CD4-positive, alpha-beta T cell treated with Interleukin-4 for 4 hours (primary cell): Measurements from ENCODE around the gene ZKSCAN3.
"Not testable (repeated sequence)": the region's sequence is repeated elsewhere in the genome, so short reads cannot be mapped to it uniquely, and the experiment has no call there.

Experiments
- DNase-seq: peaks from one replicate; pipeline ENCODE4 v3.0.0-alpha.2; 2020

ZKSCAN3 gene

DNA sequence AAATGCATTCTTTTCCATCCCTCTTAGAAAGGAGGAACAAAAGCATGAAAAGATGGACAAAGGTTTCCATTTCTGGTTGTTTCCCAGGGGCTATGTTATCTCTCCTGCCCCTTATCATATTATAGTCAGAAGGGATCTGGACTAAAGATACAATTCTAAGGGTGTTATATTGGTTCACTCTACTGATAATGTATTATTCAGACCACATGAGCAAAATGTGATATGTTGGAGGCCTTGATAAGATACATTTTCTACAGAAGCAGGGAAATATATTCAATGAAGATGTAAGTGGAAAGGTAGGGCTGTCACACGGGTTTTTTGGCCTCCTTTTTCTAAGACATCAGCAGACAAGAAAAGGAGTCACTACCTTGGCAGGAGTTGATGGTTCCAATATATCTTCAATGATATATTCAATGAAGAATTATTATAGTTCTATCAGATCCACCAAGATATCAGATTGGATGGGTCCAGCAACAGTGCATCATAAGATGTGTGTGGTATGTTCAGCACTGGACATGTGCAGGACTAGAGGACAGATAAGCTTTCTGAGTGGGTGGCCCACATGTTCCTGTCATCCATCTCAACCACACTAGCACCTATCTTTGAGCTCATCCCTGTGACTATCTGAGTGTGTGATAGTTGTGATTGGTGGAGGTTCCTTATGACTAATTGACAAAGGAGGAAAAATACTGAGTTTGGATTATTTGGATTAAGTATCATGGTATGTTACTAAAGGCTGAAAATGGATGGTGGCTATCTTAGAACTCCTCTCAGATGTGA is 5.7 kb upstream of the ZKSCAN3 start:
- no peak for DNase-seq

GRCh38 chr6:28345201-28345600 is 4.5 kb upstream of the ZKSCAN3 start:
- DNase-seq: no peak

- no peak for DNase-seq
These were observed 2.6 kb upstream of the ZKSCAN3 start for GRCh38 chr6:28347119-28347518.

DNA sequence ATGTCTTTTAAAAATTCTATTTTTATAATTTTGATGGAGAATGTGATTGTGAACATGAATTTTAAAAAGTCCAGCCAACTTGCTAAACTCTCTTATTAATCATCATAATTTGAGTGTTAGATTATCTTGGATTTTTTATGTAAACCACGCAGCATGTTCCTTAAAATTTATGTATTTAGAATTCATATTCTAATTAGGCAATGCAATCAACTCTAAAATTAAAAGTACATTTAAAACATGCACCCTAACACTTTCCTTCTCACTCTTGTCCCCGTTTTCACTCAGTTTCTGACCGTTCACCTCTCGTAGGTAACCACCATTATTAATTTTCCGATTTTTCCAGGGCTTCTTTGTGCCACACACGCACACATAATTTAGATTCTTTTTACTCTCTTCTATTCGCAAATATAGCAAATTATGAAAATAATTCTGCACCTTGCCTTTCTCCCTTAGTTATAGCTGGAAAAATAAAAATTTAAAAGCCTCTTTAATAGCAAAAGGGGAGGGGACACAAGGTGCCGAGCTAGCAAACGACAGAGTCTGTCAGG is 329 bp upstream of the ZKSCAN3 start:
- no peak for DNase-seq

GRCh38 chr6:28351087-28351486 is 1.3 kb downstream of the ZKSCAN3 start:
- no peak for DNase-seq

GRCh38 chr6:28351493-28351925 is 1.8 kb downstream of the ZKSCAN3 start:
- DNase-seq: no peak

DNA sequence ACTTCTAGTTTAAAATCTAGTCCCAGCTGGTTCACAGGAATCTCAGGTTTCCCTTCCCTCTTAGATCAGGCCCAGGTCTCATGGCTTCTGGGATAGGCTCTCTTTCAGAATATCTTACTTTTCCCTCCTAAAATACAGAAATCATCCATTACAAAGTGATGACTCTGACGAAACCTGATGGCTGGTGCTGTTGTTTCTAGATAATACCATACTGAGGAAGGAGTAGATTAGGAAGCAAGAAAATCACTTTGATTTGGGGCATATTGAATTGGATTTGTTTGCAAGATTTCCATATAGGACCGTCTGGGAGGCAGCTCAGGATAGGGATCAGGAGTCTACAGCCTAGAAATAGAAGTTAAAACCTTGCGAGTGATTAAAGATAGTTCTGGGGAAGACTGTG is 3.6 kb downstream of the ZKSCAN3 start:
- DNase-seq: no peak

GRCh38 chr6:28353981-28354676 is 4.4 kb downstream of the ZKSCAN3 start:
- DNase-seq: no peak

GRCh38 chr6:28354688-28355554 is 5.2 kb downstream of the ZKSCAN3 start:
- no peak for DNase-seq

- peak; percentile 72 for DNase-seq
These were observed 6.3 kb downstream of the ZKSCAN3 start for GRCh38 chr6:28355743-28356665.

GRCh38 chr6:28356666-28357020 is 6.9 kb downstream of the ZKSCAN3 start:
- DNase-seq: no peak

- no peak for DNase-seq
These were observed 7.3 kb downstream of the ZKSCAN3 start for GRCh38 chr6:28357036-28357435.

DNA sequence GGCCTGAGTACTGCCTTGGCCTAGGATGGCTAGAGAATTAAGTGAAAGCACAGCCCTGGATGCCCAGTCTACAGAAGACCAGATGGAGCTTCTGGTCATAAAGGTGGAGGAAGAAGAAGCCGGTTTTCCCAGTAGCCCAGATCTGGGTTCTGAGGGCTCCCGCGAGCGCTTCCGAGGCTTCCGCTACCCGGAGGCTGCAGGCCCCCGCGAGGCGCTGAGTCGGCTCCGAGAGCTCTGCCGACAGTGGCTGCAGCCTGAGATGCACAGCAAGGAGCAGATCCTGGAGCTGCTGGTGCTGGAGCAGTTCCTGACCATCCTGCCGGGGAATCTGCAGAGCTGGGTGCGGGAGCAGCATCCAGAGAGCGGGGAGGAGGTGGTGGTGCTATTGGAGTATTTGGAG is 9.8 kb downstream of the ZKSCAN3 start:
- DNase-seq: not testable (repeated sequence)

DNA sequence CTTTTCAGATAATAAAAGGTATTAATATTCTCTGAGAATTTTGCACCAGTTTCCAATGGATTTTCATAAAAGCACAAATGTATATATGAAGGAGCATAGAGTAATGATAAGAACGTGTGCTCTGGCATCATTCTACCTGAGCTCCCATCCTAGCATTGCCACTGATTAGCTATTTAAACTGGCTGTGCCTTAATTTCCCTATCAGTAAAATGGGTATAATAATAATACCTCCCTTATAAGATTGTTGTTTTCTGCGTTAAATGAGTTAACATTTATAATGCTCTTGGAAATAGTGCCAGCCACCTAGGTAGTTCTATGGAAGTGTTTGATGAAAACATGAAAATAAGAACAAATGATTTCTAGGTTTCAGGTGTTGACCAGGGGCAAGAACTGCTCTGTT is 11.2 kb downstream of the ZKSCAN3 start:
- no peak for DNase-seq

- DNase-seq: not testable (repeated sequence)
These were observed 15.8 kb downstream of the ZKSCAN3 start for GRCh38 chr6:28365590-28365989.

DNA sequence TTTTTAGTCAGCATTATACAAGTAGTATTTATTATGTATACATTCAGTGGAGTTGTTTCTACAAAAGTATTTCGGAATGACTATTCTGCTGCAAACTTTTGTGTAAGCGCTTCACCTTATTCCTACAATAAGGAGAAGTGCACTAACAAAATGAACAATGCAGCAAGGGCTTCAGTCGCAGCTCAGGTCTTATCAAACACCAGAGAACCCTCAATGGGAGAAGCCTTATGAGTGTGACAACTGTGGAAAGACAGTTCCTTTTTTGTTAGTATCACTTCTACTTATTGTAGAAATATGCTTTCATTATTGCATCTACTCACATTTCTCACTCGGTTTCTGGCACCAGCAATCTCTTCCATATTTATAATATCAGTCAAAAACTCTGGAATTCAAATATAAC is 18.8 kb downstream of the ZKSCAN3 start:
- DNase-seq: no peak

- DNase-seq: no peak
These were observed 19.7 kb downstream of the ZKSCAN3 start for GRCh38 chr6:28369463-28369862.

GRCh38 chr6:28370440-28370839 is 20.7 kb downstream of the ZKSCAN3 start:
- DNase-seq: no peak

GRCh38 chr6:28371280-28371679 is 21.5 kb downstream of the ZKSCAN3 start:
- DNase-seq: no peak

GRCh38 chr6:28371706-28372451 is 22.1 kb downstream of the ZKSCAN3 start:
- DNase-seq: no peak

- DNase-seq: no peak
These were observed 24.2 kb downstream of the ZKSCAN3 start for GRCh38 chr6:28373925-28374324.
